NT2/D1 (cell line): ENCODE measurements around the gene RPTOR.

Experiments used
- SUZ12 ChIP-seq: IDR thresholded peaks from 2 replicates; pipeline ENCODE4 v1.6.1; 2011; ENCODE audit not compliant: insufficient read length, insufficient read depth; ENCODE audit errors: extremely low read depth
- YY1 ChIP-seq: IDR thresholded peaks from 2 replicates; pipeline ENCODE4 v1.6.1; 2011; ENCODE audit not compliant: insufficient read length, insufficient read depth
- ZNF274 ChIP-seq: IDR thresholded peaks from 2 replicates; pipeline ENCODE4 v1.6.1; 2011; ENCODE audit warnings: mild to moderate bottlenecking, low read depth, low read length

DNA sequence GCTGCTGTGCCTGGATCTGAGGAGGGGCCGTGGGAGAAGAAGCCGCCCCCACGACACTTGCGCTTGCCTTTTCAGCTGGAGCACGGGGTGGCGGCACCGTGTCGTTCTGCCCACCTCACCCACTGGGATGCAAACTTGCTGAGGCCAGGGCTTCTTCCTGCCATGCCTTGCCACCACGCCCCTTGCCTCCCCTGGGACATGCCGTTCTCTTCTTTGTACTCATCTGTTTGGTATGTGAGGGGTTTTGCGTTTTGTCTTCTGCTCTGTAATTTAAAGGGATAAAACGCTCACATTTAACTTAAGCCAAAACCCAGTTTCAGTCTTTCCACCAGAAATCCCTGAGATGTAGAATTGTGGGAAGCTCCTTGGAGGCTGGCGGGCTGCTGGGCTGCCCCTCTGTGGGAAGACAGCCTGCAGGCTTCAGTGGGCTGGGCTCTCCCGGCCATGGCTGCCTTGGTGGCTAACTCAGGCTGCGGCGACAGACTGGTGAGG, 180.2 kb downstream of the RPTOR start:
- no peak for TF ChIP-seq SUZ12
- TF ChIP-seq ZNF274: no peak
- TF ChIP-seq YY1: no peak
